Measurements from ENCODE around the gene ALDOA. TPM values are rescaled to one million over a fixed set of nuclear protein-coding genes. Genes with fewer than 3 reads are reported as not detected.
A peak's percentile ranks its signal among the peaks of the same experiment; 100 is the strongest.

The ALDOA gene
- total and polyA plus RNA-seq, 9 of the 15 experiments (the other 6 are each of a cell fraction or from before 2014, with no cell fraction given) = 311 to 2,224 (median 1,293) TPM

DNA sequence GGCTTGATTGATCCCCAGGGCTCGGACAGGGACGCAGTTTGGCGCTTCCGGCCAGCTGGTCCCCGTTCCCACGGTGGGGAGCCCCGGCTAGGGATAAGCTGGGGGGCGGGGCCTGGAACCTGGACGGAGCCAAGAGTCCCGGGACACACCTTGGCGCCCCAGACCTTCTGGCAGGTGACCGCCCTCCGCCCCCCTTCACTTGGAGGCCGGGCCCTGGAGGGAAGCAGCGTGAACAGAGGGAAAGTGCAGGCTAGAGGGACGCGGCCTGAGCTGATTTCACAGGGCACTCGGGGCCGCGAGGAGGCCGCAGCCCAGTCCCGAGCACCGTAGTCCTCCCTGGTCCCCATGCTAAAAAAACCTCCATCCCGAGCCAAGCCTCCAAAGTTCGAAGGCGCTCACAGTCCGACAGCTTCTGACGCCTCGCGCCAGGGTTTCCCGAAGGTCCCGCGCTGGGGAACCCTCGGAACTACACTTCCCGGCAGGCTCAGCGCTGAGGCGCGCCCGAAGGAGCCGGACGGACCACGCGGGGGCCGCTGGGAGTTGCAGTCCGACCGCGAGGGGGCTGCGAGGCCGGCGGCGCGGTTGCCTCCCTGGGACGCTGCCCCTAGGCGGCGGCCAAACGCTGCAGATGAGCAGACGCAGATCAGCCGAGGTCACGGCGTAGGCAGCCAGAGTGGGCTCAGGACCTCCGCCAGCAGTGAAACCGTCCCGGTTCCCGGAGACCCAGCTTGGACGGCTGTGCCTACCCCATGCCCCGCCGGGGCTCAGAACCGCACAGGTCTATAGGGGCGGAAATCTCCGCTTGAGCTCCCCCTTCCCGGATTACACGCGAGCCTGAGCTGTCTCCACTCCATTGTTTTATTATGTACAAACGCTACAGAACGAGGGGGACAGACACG is 26.2 kb downstream of the ALDOA start, which contains the start of gene TBX6 (continued):
- TF ChIP-seq, protein P1, sequence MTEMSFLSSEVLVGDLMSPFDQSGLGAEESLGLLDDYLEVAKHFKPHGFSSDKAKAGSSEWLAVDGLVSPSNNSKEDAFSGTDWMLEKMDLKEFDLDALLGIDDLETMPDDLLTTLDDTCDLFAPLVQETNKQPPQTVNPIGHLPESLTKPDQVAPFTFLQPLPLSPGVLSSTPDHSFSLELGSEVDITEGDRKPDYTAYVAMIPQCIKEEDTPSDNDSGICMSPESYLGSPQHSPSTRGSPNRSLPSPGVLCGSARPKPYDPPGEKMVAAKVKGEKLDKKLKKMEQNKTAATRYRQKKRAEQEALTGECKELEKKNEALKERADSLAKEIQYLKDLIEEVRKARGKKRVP (CRISPR knock-in tag; IDR thresholded peaks at IDR 0.05) = peak; percentile 63; the same call in 1 of the 2 replicates
- TF ChIP-seq POLR2AphosphoS5 (IDR thresholded peaks at IDR 0.05; ENCODE audit: control insufficient read depth, insufficient read depth, low read depth, low read length) (0 out of 2 replicates have a peak, but pooled peaks have one; percentile 19), KAT7 (CRISPR knock-in tag; IDR thresholded peaks at IDR 0.05; ENCODE audit: borderline replicate concordance) (peak; percentile 96; the same call in 1 of the 2 replicates), ESRRB (CRISPR knock-in tag; IDR thresholded peaks at IDR 0.05; ENCODE audit: borderline replicate concordance) (0 out of 2 replicates have a peak, but pooled peaks have one; percentile 68), SP1 (CRISPR knock-in tag; IDR thresholded peaks at IDR 0.05) (peak; percentile 66), CBX1 (IDR thresholded peaks at IDR 0.05; ENCODE audit: low read depth) (no peak), ZNF644 (tag; IDR thresholded peaks at IDR 0.05; ENCODE audit: low read depth) (peak; percentile 97), SMC3 (conservative IDR thresholded peaks at IDR 0.05; ENCODE audit: insufficient read depth, low read depth, low read length) (peak; percentile 54), CREB1 (IDR thresholded peaks at IDR 0.05) (peak; percentile 52), CREB1 (CRISPR knock-in tag; IDR thresholded peaks at IDR 0.05) (peak; percentile 69; the same call in 1 of the 2 replicates), EP300 (IDR thresholded peaks at IDR 0.05; ENCODE audit: low read length) (0 out of 2 replicates have a peak, but pooled peaks have one; percentile 41), POLR2H (tag; IDR thresholded peaks at IDR 0.05; ENCODE audit: low read depth) (peak; percentile 22; the same call in 1 of the 2 replicates), PHF8 (IDR thresholded peaks at IDR 0.05; ENCODE audit: borderline replicate concordance, low read length) (peak; percentile 72; the same call in 1 of the 2 replicates), HLTF (IDR thresholded peaks at IDR 0.05) (no peak)
- TF ChIP-seq, protein P2, sequence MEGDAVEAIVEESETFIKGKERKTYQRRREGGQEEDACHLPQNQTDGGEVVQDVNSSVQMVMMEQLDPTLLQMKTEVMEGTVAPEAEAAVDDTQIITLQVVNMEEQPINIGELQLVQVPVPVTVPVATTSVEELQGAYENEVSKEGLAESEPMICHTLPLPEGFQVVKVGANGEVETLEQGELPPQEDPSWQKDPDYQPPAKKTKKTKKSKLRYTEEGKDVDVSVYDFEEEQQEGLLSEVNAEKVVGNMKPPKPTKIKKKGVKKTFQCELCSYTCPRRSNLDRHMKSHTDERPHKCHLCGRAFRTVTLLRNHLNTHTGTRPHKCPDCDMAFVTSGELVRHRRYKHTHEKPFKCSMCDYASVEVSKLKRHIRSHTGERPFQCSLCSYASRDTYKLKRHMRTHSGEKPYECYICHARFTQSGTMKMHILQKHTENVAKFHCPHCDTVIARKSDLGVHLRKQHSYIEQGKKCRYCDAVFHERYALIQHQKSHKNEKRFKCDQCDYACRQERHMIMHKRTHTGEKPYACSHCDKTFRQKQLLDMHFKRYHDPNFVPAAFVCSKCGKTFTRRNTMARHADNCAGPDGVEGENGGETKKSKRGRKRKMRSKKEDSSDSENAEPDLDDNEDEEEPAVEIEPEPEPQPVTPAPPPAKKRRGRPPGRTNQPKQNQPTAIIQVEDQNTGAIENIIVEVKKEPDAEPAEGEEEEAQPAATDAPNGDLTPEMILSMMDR (IDR thresholded peaks at IDR 0.05 in 2 of 3, conservative IDR thresholded peaks at IDR 0.05 in 1 of 3; ENCODE audit: insufficient read depth in 2 of 3, low read depth in 1 of 3, low read length in 3 of 3) = peak; percentile 74 to 92 (median 88)
- TF ChIP-seq, protein P3, sequence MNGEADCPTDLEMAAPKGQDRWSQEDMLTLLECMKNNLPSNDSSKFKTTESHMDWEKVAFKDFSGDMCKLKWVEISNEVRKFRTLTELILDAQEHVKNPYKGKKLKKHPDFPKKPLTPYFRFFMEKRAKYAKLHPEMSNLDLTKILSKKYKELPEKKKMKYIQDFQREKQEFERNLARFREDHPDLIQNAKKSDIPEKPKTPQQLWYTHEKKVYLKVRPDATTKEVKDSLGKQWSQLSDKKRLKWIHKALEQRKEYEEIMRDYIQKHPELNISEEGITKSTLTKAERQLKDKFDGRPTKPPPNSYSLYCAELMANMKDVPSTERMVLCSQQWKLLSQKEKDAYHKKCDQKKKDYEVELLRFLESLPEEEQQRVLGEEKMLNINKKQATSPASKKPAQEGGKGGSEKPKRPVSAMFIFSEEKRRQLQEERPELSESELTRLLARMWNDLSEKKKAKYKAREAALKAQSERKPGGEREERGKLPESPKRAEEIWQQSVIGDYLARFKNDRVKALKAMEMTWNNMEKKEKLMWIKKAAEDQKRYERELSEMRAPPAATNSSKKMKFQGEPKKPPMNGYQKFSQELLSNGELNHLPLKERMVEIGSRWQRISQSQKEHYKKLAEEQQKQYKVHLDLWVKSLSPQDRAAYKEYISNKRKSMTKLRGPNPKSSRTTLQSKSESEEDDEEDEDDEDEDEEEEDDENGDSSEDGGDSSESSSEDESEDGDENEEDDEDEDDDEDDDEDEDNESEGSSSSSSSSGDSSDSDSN (IDR thresholded peaks at IDR 0.05; ENCODE audit: borderline replicate concordance in 1 of 2, low read depth in 2 of 2, low read length in 2 of 2) = peak; percentile 31 to 67; a peak in 1 of 4 replicates
- TF ChIP-seq, protein P4, sequence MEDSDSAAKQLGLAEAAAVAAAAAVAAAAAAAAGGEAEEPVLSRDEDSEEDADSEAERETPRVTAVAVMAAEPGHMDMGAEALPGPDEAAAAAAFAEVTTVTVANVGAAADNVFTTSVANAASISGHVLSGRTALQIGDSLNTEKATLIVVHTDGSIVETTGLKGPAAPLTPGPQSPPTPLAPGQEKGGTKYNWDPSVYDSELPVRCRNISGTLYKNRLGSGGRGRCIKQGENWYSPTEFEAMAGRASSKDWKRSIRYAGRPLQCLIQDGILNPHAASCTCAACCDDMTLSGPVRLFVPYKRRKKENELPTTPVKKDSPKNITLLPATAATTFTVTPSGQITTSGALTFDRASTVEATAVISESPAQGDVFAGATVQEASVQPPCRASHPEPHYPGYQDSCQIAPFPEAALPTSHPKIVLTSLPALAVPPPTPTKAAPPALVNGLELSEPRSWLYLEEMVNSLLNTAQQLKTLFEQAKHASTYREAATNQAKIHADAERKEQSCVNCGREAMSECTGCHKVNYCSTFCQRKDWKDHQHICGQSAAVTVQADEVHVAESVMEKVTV (CRISPR knock-in tag; IDR thresholded peaks at IDR 0.05) = peak; percentile 75
- TF ChIP-seq, protein P5, sequence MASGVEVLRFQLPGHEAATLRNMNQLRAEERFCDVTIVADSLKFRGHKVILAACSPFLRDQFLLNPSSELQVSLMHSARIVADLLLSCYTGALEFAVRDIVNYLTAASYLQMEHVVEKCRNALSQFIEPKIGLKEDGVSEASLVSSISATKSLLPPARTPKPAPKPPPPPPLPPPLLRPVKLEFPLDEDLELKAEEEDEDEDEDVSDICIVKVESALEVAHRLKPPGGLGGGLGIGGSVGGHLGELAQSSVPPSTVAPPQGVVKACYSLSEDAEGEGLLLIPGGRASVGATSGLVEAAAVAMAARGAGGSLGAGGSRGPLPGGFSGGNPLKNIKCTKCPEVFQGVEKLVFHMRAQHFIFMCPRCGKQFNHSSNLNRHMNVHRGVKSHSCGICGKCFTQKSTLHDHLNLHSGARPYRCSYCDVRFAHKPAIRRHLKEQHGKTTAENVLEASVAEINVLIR (CRISPR knock-in tag; IDR thresholded peaks at IDR 0.05) = peak; percentile 56; the same call in 1 of the 2 replicates

Data from K562 (cell line).